CD4-positive, alpha-beta T cell (primary cell): ENCODE results near the gene ZNF135. TPM values are rescaled to one million over a fixed set of nuclear protein-coding genes. Genes with fewer than 3 reads are reported as not detected.

ENCODE experiments used
- ATAC-seq: fragments of 200-7000 bp; cut with Tn5 transposase; one replicate; pipeline ENCODE4 v1.10.0; 2022; ENCODE audit warnings: mild to moderate bottlenecking; ENCODE audit not compliant: poor library complexity
- CTCF ChIA-PET: fragments of 350-600 bp; sonication (Branson Sonifier 250); formaldehyde crosslinking; loops from one replicate; lab custom pipeline; 2021; ENCODE audit warnings: antibody characterized with exemption, inconsistent platforms; lab: Charles Lee
- POLR2A ChIA-PET: fragments of 350-600 bp; sonication (Branson Sonifier 250); formaldehyde crosslinking; loops from one replicate; lab custom pipeline; 2021; ENCODE audit warnings: antibody characterized with exemption, inconsistent platforms; lab: Charles Lee
- DNase-seq, 14 experiments: peaks; one replicate each; pipeline ENCODE4 v3.0.0-alpha.2; 2013 to 2020; ENCODE audit warnings: mixed read lengths in 2 of 14
- H3K27ac ChIP-seq, 2 donors: one replicate each; pipeline versions ENCODE4 v1.5.1 to v1.7.0; 2013; ENCODE audit warnings: low read length in 2 of 2, low read depth in 1 of 2, mild to moderate bottlenecking in 1 of 2
- H3K27me3 ChIP-seq, 2 experiments: 1 replicate in 1 of 2; 2 replicates in 1 of 2; pipeline versions ENCODE4 v1.6.1 to v1.7.0; 2013; ENCODE audit warnings: low read length in 2 of 2, control low read depth in 1 of 2, mild to moderate bottlenecking in 1 of 2, moderate library complexity in 1 of 2; ENCODE audit not compliant: insufficient read depth in 2 of 2, control insufficient read depth in 1 of 2
- H3K36me3 ChIP-seq: one replicate; pipeline ENCODE4 v1.6.1; 2013; ENCODE audit warnings: low read length, control low read depth; ENCODE audit not compliant: insufficient read depth
- H3K4me1 ChIP-seq: one replicate; pipeline ENCODE4 v1.6.1; 2013; ENCODE audit warnings: low read length, control low read depth; ENCODE audit not compliant: insufficient read depth
- H3K4me3 ChIP-seq: one replicate; pipeline ENCODE4 v1.5.1; 2013; ENCODE audit warnings: mild to moderate bottlenecking, low read length, moderate library complexity
- H3K9me3 ChIP-seq, 2 experiments: 1 replicate in 1 of 2; 2 replicates in 1 of 2; pipeline versions ENCODE4 v1.6.1 to v1.7.0; 2013; ENCODE audit warnings: low read length in 2 of 2, mild to moderate bottlenecking in 2 of 2, control low read depth in 1 of 2, moderate library complexity in 1 of 2; ENCODE audit not compliant: control insufficient read depth in 1 of 2, insufficient read depth in 1 of 2
- H3K27ac Mint-ChIP-seq: one replicate; pipeline ENCODE4 v1.8.0; 2020; ENCODE audit warnings: mixed read lengths
- H3K27me3 Mint-ChIP-seq: one replicate; pipeline ENCODE4 v1.8.0; 2021; ENCODE audit warnings: mixed read lengths
- H3K36me3 Mint-ChIP-seq: one replicate; pipeline ENCODE4 v1.8.0; 2021; ENCODE audit warnings: low read depth, mixed read lengths
- H3K4me1 Mint-ChIP-seq: one replicate; pipeline ENCODE4 v1.8.0; 2021; ENCODE audit warnings: low read depth, mixed read lengths
- H3K4me3 Mint-ChIP-seq: one replicate; pipeline ENCODE4 v1.8.0; 2020; ENCODE audit warnings: mild to moderate bottlenecking, mixed read lengths
- H3K9me3 Mint-ChIP-seq: one replicate; pipeline ENCODE4 v1.8.0; 2020; ENCODE audit warnings: mixed read lengths
- CTCF ChIP-seq: fragments of 200-600 bp; IDR thresholded peaks from one replicate; pipeline ENCODE4 v1.8.0; 2022; ENCODE audit warnings: antibody characterized with exemption, mild to moderate bottlenecking
- intact Hi-C, 2 experiments: fragments of 100-400 bp; cut with DNase I in 1 of 2; cut with micrococcal nuclease in 1 of 2; formaldehyde crosslinking; loops; one replicate each; pipeline versions ENCODE4 v1.15.1 to v1.9.0; 2023 to 2025; cut with DNase I, micrococcal nuclease
- total RNA-seq, 174 experiments: library from RNA in 2 of 174; stranded (reverse) in 2 of 174; gene quantifications; one replicate each; pipeline ENCODE4 v1.2.3 and lab custom pipeline; 2021 to 2026

The ZNF135 gene
- total RNA-seq, 2 experiments from 2014 or later = 1.2 to 1.4 TPM

GRCh38 chr19:58040751-58041525 lies 18.1 kb upstream of the ZNF135 start:
- peaks cover 33% of the 10 kb centered on the region for H3K36me3 Mint-ChIP-seq
- H3K4me3 Mint-ChIP-seq = no peak overlapping the region
- no peaks in the 10 kb centered on the region for H3K4me1 Mint-ChIP-seq
- peaks cover 61 to 96% of the 10 kb centered on the region in 2 experiments for H3K9me3 ChIP-seq
- no peaks in the 10 kb centered on the region for H3K4me1 ChIP-seq
- ChIA-PET CTCF (no interaction called here), POLR2A (no interaction called here)
- ATAC-seq (no peak), DNase-seq (no peak)
- peaks cover 0 to 4% of the 10 kb centered on the region in 2 experiments for H3K27me3 ChIP-seq
- H3K27ac ChIP-seq = no peak overlapping the region
- TF ChIP-seq CTCF = no peak
- no peaks in the 10 kb centered on the region for H3K36me3 ChIP-seq
- peaks cover 19% of the 10 kb centered on the region for H3K27me3 Mint-ChIP-seq
- H3K9me3 Mint-ChIP-seq = peaks cover 15% of the 10 kb centered on the region
- no peak overlapping the region for H3K4me3 ChIP-seq
- intact Hi-C loops = no loop called here
- no peak overlapping the region for H3K27ac Mint-ChIP-seq

GRCh38 chr19:58042495-58043340 lies 16.4 kb upstream of the ZNF135 start:
- intact Hi-C loops = no loop called here
- Mint-ChIP-seq H3K27ac (no peak overlapping the region), H3K4me1 (no peaks in the 10 kb centered on the region), H3K4me3 (no peak overlapping the region), H3K27me3 (peaks cover 7% of the 10 kb centered on the region), H3K9me3 (peaks cover 16% of the 10 kb centered on the region), H3K36me3 (peaks cover 32% of the 10 kb centered on the region)
- no peaks in the 10 kb centered on the region for H3K27me3 ChIP-seq
- TF ChIP-seq CTCF = no peak
- DNase-seq (no peak), ATAC-seq (no peak)
- POLR2A ChIA-PET = no interaction called here
- no peak overlapping the region for H3K4me3 ChIP-seq
- CTCF ChIA-PET = no interaction called here
- H3K9me3 ChIP-seq = peaks cover 72 to 100% of the 10 kb centered on the region in 2 experiments
- no peak overlapping the region for H3K27ac ChIP-seq
- no peaks in the 10 kb centered on the region for H3K36me3 ChIP-seq
- H3K4me1 ChIP-seq = no peaks in the 10 kb centered on the region

- intact Hi-C loops = no loop called here
- ATAC-seq (no peak), DNase-seq (no peak)
- Histone ChIP-seq H3K4me3 (no peak overlapping the region), H3K9me3 (peaks cover 62 to 95% of the 10 kb centered on the region in 2 experiments), H3K36me3 (no peaks in the 10 kb centered on the region), H3K27me3 (no peaks in the 10 kb centered on the region), H3K4me1 (no peaks in the 10 kb centered on the region), H3K27ac (no peak overlapping the region)
- H3K4me3 Mint-ChIP-seq = no peak overlapping the region
- H3K27me3 Mint-ChIP-seq = no peaks in the 10 kb centered on the region
- no peak for TF ChIP-seq CTCF
- H3K36me3 Mint-ChIP-seq = peaks cover 31% of the 10 kb centered on the region
- no peaks in the 10 kb centered on the region for H3K4me1 Mint-ChIP-seq
- CTCF ChIA-PET = no interaction called here
- POLR2A ChIA-PET = no interaction called here
- H3K27ac Mint-ChIP-seq = no peak overlapping the region
- H3K9me3 Mint-ChIP-seq = peaks cover 21% of the 10 kb centered on the region
Observed at GRCh38 chr19:58044391-58044790, 14.7 kb upstream of the ZNF135 start.
